ENCODE data around the gene CFAP221.

DNA sequence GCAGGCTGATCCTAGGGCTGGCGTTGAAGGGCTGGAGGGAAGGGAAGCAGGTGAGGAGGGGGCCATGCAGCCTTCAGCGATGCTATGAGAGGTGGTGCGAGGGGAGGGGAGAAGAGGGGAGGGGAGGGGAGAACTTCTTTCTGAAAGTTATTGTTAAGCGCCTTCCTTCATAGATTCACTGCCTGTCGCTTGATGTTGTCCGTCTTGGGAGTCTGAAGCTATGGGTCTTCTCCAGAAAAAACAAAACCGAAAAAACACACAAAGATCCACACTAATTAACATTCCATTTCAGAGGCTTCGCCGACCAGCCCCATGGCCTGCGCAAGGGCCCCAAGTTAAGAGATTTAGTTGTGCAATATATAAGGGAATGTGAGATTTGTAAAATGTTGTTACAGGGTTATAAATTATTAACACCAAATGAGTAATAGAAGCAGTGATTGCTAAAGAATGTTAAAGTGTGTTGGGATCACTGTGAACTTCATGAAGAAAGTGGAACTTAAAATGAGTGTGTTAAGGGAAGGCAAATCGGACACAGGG is 758 bp downstream of the CFAP221 start:
- TF ChIP-seq, protein P1, sequence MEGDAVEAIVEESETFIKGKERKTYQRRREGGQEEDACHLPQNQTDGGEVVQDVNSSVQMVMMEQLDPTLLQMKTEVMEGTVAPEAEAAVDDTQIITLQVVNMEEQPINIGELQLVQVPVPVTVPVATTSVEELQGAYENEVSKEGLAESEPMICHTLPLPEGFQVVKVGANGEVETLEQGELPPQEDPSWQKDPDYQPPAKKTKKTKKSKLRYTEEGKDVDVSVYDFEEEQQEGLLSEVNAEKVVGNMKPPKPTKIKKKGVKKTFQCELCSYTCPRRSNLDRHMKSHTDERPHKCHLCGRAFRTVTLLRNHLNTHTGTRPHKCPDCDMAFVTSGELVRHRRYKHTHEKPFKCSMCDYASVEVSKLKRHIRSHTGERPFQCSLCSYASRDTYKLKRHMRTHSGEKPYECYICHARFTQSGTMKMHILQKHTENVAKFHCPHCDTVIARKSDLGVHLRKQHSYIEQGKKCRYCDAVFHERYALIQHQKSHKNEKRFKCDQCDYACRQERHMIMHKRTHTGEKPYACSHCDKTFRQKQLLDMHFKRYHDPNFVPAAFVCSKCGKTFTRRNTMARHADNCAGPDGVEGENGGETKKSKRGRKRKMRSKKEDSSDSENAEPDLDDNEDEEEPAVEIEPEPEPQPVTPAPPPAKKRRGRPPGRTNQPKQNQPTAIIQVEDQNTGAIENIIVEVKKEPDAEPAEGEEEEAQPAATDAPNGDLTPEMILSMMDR (conservative IDR thresholded peaks at IDR 0.05; ENCODE audit: low read length): no peak
- no peak for TF ChIP-seq EZH2phosphoT487 (IDR thresholded peaks at IDR 0.05; ENCODE audit: borderline replicate concordance, low read depth, low read length)
